RCC 7860 (cell line): ENCODE data around the gene POU5F1.
A peak's percentile ranks its signal among the peaks of the same experiment; 100 is the strongest.

Experiments
- DNase-seq: peaks from one replicate; pipeline ENCODE4 v3.0.0-alpha.2; 2015; ENCODE audit warnings: low spot score
- FAIRE-seq: peaks from 2 replicates; lab custom pipeline; 2012; peaks lifted over from hg19 to GRCh38; lab: Jason Lieb, UNC

Gene POU5F1

DNA sequence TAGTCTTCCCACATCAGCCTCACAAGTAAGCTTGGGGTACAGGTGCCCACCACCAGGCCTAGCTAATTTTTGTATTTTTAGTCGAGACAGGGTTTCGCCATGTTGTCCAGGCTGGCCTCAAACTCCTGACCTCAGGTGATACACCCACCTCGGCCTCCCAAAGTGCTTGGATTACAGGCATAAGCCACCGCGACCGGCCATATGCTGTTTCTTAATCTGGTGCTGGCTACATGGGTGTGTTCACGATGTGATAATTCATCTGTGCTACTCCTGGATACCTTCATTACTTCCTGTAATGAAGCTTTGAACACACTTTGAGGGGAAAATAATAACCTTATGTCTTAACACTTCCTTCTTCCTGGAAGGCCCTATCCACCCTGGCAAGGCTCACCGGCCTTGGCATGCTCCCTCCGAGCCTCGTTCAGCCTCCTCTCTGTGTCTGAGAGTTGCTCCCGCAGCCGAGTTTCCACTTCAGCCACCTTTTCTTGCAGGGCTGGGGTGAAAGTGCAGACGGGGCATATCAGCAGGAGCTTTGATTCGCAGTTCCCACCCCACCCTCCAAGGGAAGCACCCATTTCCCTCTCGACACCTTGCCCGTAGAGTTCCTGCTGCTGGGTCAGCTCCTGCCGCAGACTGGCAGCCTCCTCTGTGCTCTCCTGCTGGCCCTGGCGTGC is 26.0 kb downstream of the POU5F1 start:
- no peak for DNase-seq
- no peak for FAIRE-seq

DNA sequence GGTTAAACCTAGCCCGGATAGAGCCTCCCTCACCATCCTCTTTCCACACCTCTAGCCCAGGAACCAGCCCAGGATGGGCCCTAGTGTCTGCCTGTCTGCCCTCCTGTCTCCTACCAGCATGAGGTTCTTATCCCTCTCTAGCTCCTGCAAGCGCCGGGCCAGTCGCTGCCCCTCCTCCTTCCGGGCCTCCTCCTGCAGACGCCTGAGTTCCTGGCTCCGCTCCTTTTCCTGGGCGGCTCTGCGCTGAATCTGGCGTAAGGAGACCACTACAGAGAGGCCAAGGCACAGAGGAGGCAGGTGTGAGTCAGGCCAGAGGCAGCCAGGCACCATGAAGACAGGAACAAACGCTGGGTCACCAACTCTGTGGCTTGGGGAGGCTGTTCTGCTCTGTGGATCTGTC is 27.3 kb downstream of the POU5F1 start:
- FAIRE-seq (peak; percentile 63), DNase-seq (peak; percentile 83)

DNA sequence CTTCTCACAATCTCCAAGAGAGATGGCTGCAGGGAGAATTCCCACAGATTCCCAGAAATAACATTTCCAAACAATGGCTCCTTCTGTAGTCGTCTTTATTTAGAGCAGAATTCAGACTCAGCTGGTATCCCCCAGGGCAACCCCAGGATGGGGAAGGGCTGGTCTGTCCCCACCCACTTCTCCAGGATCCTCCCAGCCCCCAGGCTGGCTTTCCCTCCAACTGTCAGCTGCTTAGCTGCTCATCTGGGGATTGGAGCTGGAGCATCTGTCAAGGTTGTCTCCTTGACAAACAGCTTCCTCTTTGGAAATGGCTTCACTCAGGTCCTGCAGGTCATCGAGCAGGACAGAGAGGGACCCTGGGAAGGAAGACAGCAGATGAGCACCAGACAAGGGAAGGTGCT is 28.1 kb downstream of the POU5F1 start:
- DNase-seq: no peak
- no peak for FAIRE-seq

GRCh38 chr6:31140643-31141042 is 29.8 kb downstream of the POU5F1 start:
- DNase-seq: no peak
- no peak for FAIRE-seq

DNA sequence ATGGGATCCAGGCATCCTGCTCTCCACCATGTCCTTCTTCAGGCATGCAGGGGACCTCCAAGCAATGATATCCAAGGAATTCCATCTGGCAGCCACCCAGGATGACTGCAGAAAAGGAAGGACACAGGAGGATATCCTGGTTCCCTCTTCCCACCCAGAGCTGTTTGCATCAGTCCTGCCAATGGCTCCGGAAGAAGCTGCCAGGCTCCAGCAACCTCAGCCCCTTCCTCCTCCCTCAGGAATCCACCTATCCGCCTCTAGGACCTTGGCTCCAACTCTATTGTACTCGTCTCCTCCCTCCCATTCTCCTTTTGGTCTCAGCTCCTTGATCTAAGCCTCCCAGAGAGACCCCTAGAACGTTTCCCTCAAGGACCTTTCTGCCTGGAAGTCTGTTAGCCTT is 30.9 kb downstream of the POU5F1 start:
- no peak for FAIRE-seq
- DNase-seq: peak; percentile 72

GRCh38 chr6:31138982-31139381 is 31.5 kb downstream of the POU5F1 start, which contains the start of gene PSORS1C2:
Gene PSORS1C2 (minus strand): TSS chr6:31139066. CDS start chr6:31139026, 40 bp downstream.
- DNase-seq: no peak
- no peak for FAIRE-seq

DNA sequence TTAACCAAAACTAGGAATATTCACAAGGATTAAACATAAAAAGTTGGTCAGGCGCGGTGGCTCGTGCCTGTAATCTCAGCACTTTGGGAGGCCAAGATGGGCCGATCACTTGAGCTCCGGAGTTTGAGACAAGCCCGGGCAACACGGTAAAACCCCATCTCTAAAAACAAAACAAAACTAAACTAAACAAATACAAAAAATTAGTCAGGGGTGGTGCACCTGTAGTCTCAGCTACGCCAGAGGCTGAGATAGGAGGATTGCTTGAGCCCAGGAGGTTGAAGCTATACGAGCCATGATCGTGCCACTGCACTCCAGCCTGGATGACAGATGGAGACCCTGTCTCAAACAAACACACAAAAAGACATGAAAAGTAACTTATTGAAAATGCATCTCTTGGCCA is 34.8 kb downstream of the POU5F1 start:
- DNase-seq (no peak), FAIRE-seq (no peak)

DNA sequence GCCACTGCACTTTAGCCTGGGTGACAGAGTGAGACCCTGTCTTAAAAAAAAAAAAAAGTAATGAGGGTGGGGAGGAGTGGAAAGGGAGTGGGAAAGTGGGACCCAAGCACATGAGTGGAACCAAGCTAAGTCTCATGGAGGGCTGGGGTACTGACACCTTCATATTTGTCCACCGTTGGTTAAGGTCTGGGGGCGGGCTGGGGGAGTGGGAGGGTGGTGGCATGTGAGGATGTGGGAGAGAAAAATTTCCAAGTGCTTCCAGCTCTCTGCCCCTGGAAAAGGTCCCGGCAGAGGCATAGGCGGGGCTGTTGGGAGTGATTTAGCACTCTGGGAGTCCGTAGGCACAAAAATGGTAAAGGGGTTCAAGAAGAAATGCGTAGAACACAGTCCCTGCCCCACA is 37.7 kb downstream of the POU5F1 start:
- DNase-seq: no peak
- no peak for FAIRE-seq

- DNase-seq (no peak), FAIRE-seq (no peak)
Observed at GRCh38 chr6:31131595-31131994, 38.9 kb downstream of the POU5F1 start.

DNA sequence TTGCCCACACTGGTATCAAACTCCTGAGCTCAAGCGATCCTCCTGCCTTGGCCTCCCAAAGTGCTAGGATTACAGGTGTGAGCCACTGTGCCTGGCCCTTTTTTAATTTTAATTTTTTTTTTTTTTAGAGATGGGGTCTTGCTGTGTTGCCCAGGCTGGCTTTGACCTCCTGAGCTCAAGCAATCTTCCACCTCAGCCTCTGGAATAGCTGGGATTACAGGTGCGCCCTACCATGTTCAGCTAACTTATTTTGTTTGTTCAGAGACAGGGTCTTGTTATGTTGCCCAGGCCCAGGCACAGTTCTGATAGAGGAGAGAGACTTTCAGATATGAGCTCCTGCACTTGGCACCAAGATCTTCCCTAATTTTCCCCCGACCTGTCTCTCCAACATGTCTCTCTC is 39.7 kb downstream of the POU5F1 start:
- no peak for DNase-seq

DNA sequence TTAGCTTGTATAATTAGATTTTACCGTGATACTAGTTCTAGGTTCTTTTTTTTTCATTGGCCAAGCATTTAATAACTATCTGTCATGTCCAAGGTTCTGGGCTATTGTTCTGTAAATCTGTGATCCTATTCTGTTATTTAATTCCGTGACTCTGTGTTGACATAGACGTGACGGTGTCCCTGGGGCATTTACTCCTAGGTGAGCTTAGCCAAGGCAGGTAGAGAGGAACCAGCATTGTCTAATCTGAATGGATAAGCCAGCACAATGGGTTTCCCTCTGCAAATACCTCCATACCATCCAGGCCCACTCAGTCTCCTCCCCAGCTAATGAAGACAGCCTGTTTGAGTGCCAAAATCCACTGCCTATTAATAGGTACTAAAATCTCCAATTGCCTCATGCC is 41.4 kb downstream of the POU5F1 start:
- no peak for DNase-seq
- no peak for FAIRE-seq

More for the DNA sequence above, 39.7 kb downstream of the POU5F1 start:
- no peak for FAIRE-seq

DNA sequence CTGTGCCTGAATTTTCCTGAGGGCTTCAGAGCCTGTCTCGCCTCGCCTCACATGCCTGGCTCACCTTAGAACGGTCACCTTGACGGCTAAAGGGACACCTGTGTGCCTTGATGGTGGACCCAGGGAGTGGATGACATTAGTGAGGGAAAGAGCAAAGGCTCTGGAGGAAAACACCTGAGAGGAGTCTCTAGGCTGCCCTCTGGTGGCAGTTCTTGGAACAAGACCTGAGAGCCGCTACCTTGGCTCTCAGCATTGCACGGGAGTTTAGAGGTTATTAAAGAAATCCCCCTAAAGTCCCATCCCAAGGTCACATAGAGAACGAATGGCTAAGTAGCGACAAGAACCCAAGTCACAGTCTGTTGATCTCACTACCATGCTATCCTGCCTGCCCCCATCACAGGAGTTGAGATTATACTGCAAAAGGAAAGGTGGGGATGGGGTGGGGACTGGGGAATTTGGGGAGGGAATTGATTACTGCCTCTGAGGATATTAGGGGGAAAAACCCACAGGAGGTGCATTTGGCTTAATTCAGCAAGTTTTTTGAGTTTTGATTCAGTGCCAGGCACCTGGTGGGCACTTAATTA is 42.3 kb downstream of the POU5F1 start:
- FAIRE-seq: no peak
- DNase-seq: peak; percentile 11

DNA sequence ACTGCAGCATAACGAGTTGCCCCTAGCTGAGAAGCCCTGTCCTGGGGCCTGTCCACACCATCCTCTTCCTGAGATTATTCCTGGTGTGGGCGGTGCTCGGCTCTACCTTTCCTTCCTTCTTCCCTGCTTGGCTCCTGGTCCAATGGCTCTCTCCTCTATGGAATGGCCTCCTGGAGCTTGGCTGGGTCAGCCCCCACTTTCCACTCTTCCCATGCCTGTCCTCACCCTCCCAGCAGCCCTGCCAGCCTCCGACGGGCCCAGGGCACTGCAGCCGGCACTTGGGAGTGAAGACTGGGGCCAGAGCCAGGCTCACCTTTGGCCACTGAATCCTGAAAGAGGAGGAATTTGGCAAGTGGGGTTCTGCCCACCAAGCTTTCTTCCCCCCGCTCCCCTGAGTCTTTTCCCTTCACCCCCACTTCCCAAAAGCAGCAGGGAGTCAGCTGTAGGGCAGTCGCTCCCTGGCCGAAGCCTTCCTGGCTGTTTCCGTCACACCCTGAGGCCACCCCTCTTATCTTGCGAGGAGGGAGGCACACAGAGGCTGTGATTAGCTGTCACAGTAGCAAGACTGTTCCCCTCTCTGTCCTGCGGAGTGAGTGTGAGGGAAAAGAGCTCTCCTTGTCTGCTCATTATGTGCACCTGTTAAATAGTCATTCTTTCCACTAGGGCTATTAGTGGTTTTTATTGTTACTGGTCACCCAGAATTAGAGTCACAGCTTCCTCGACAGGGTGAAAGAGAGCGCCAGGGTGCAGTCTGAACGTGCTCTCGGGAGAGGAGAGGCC is 43.9 kb downstream of the POU5F1 start:
- DNase-seq: no peak
- no peak for FAIRE-seq

- no peak for FAIRE-seq
- DNase-seq: peak; percentile 34
Observed at GRCh38 chr6:31125586-31126363, 44.7 kb downstream of the POU5F1 start.

DNA sequence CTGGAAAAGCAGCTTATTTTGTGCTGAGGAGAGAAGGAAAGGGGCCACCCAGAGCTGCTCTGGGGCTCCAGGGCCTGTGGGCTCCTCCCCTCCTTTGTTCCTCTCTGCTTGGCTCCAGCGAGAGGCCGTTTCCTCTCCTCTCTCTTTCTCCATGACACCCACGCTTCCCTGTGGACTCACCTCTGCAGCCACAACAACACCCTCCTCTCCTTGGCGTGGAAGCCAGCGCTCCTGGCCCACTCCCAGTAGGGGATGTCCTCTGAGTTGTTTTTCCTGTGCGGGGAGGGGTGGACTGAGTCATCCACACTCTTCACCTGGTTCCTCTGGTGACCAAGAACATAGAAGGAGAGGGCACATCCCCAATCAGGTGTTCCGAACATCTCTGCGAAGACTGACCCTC is 45.3 kb downstream of the POU5F1 start:
- FAIRE-seq: no peak

GRCh38 chr6:31122791-31123706 is 47.4 kb downstream of the POU5F1 start:
- FAIRE-seq (peak; percentile 88), DNase-seq (peak; percentile 94)

More for the DNA sequence above, 45.3 kb downstream of the POU5F1 start:
- DNase-seq: peak; percentile 40

DNA sequence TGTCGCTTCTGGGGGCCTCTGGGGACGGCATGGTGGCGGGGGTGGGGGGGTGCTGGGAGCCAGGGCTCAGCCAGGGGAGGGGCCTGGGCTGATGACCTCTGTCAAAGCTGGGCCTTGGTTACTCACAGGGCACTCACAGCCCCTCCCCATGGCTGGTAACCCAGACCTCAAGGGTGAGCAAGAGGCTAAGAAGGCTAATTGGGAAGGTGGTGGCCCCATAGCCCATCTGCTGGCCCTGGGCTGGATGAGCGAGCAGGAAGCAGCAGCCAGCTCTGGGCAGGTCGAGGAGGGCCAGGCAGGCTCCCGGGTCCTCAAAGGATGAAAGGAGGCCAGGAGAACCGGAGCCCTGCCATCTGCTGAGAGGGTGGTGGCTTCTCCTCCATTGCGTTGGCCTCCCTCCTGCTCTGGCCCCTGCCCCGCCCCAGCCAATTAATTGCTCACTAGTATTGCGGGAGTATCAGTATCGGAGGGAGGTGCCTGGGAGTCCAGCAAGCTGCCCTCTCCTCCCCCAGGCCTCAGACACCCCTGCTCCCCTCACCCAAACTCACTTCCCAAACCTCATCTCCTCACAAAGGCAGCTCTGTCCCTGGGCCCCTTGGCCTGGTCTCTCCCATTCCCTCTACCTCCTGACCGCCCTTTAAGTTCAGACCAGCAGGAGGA is 49.2 kb downstream of the POU5F1 start:
- DNase-seq: no peak
- no peak for FAIRE-seq

DNA sequence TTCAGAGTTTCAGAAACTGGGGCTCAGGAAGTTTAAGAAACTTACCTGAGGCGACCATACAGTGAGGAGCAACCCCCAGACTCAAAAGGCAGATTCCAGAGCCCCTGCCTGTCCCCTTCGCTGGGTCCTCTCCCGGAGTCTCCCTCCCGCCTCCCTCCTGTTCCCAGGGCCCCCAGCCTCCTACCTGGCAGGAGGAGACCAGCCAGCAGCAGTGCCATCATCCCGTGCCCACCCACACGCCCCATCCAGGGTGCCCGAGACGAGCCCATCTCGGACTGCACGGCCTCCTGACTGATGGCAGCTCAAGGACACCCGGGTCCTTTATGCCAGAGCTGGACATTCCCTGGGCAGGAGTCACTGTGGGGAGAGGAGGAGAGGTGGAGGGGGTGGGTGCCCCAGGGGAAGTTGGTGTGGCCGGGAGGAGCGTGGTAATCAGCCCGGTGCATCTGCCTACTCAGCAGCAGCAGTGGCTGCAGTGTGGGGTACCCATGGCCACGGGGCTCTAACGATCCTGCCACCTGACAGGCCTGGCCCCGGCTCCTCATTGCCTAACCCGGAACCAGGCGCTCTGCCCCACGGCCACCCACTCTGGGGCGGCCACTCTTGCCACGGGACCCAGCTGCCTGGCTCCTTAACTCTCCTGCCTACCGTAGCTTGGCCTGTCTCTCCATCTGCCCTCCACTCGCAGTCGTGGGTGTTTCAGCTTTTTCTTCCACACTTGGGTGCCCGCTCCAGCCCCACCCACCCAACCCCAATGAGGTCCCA is 50.1 kb downstream of the POU5F1 start, which contains the start of gene CDSN:
TSS of gene CDSN (minus strand) at position 296 of the 765 bp plus-strand sequence. CDS start at position 269, 27 bp downstream.
- no peak for DNase-seq
- FAIRE-seq: no peak

- FAIRE-seq (no peak), DNase-seq (no peak)
Observed at GRCh38 chr6:31118178-31118577, 52.3 kb downstream of the POU5F1 start.
